ENCODE data around the gene KIRREL3.

The KIRREL3 gene

GRCh38 chr11:126573325-126573978, 427.1 kb downstream of the KIRREL3 start:
- no peak for DNase-seq (ENCODE audit: low read depth)

GRCh38 chr11:126570489-126570888, 430.1 kb downstream of the KIRREL3 start:
- no peak for DNase-seq (ENCODE audit: low read depth)

GRCh38 chr11:126567419-126567818, 433.2 kb downstream of the KIRREL3 start:
- no peak for DNase-seq (ENCODE audit: low read depth)

- no peak for DNase-seq (ENCODE audit: low read depth)
Measured at GRCh38 chr11:126564566-126564965, 436.0 kb downstream of the KIRREL3 start.

- DNase-seq (ENCODE audit: low read depth): no peak
Measured at GRCh38 chr11:126561327-126561893, 439.2 kb downstream of the KIRREL3 start.

GRCh38 chr11:126560221-126560620, 440.3 kb downstream of the KIRREL3 start:
- DNase-seq (ENCODE audit: low read depth): no peak

GRCh38 chr11:126548581-126549550, 451.7 kb downstream of the KIRREL3 start:
- no peak for DNase-seq (ENCODE audit: low read depth)

GRCh38 chr11:126547691-126548090, 452.9 kb downstream of the KIRREL3 start:
- DNase-seq (ENCODE audit: low read depth): no peak

- no peak for DNase-seq (ENCODE audit: low read depth)
Measured at GRCh38 chr11:126547161-126547560, 453.4 kb downstream of the KIRREL3 start.

- no peak for DNase-seq (ENCODE audit: low read depth)
Measured at GRCh38 chr11:126546694-126547093, 453.9 kb downstream of the KIRREL3 start.

GRCh38 chr11:126546191-126546590, 454.4 kb downstream of the KIRREL3 start:
- DNase-seq (ENCODE audit: low read depth): no peak

- no peak for DNase-seq (ENCODE audit: low read depth)
Measured at GRCh38 chr11:126545057-126545555, 455.5 kb downstream of the KIRREL3 start.

- DNase-seq (ENCODE audit: low read depth): no peak
Measured at GRCh38 chr11:126544108-126545056, 456.2 kb downstream of the KIRREL3 start.

- no peak for DNase-seq (ENCODE audit: low read depth)
Measured at GRCh38 chr11:126543691-126544090, 456.9 kb downstream of the KIRREL3 start.

GRCh38 chr11:126542334-126543015, 458.1 kb downstream of the KIRREL3 start:
- DNase-seq (ENCODE audit: low read depth): no peak

- no peak for DNase-seq (ENCODE audit: low read depth)
Measured at GRCh38 chr11:126538071-126538470, 462.5 kb downstream of the KIRREL3 start.

- no peak for DNase-seq (ENCODE audit: low read depth)
Measured at GRCh38 chr11:126537492-126537891, 463.1 kb downstream of the KIRREL3 start.

- no peak for DNase-seq (ENCODE audit: low read depth)
Measured at GRCh38 chr11:126534141-126534805, 466.3 kb downstream of the KIRREL3 start.

GRCh38 chr11:126533560-126533959, 467.0 kb downstream of the KIRREL3 start:
- no peak for DNase-seq (ENCODE audit: low read depth)

GRCh38 chr11:126530416-126530815, 470.2 kb downstream of the KIRREL3 start:
- no peak for DNase-seq (ENCODE audit: low read depth)

Data from stimulated activated CD8-positive, alpha-beta memory T cell treated with anti-CD3 and anti-CD28 coated beads, Interleukin-15, amount 100 ng/mL, for 24 hours (primary cell).